CD4-positive, alpha-beta memory T cell (primary cell): ENCODE data around the gene TMEM88. TPM values are rescaled to one million over a fixed set of nuclear protein-coding genes. Genes with fewer than 3 reads are reported as not detected.

ENCODE experiments used
- CTCF ChIA-PET: fragments of 350-600 bp; sonication (Branson Sonifier 250); formaldehyde crosslinking; loops from one replicate; lab custom pipeline; 2021; ENCODE audit warnings: inconsistent platforms; ENCODE audit not compliant: partially characterized antibody; lab: Charles Lee
- POLR2A ChIA-PET: fragments of 350-600 bp; sonication (Branson Sonifier 250); formaldehyde crosslinking; loops from one replicate; lab custom pipeline; 2021; ENCODE audit not compliant: partially characterized antibody; lab: Charles Lee
- DNase-seq, 5 donors: peaks; one replicate each; pipeline versions ENCODE4 v3.0.0 to v3.0.0-alpha.2; 2020 to 2022; ENCODE audit warnings: mixed read lengths in 1 of 5
- H3K27ac ChIP-seq: one replicate; pipeline ENCODE4 v1.7.0; 2013; ENCODE audit warnings: low read depth, low read length
- H3K27me3 ChIP-seq: 2 replicates; pipeline ENCODE4 v1.7.0; 2013; ENCODE audit warnings: mild to moderate bottlenecking, low read length, moderate library complexity; ENCODE audit not compliant: insufficient read depth
- H3K36me3 ChIP-seq: 2 replicates; pipeline ENCODE4 v1.7.0; 2013; ENCODE audit warnings: mild to moderate bottlenecking, low read length, moderate library complexity; ENCODE audit not compliant: insufficient read depth
- H3K4me1 ChIP-seq: 2 replicates; pipeline ENCODE4 v1.7.0; 2013; ENCODE audit warnings: mild to moderate bottlenecking, low read length, moderate library complexity; ENCODE audit not compliant: insufficient read depth
- H3K4me3 ChIP-seq, 2 donors: one replicate each; pipeline ENCODE4 v1.7.0; 2013; ENCODE audit warnings: low read length in 2 of 2, mild to moderate bottlenecking in 1 of 2
- H3K9me3 ChIP-seq, 2 donors: one replicate each; pipeline ENCODE4 v1.7.0; 2013; ENCODE audit warnings: low read length in 2 of 2, control low read depth in 1 of 2; ENCODE audit not compliant: control insufficient read depth in 1 of 2
- H3K27ac Mint-ChIP-seq, 7 donors: one replicate each; pipeline ENCODE4 v1.8.0; 2020 to 2021; ENCODE audit warnings: mixed read lengths in 7 of 7, mild to moderate bottlenecking in 6 of 7, inconsistent platforms in 3 of 7, moderate library complexity in 3 of 7
- H3K27me3 Mint-ChIP-seq, 2 donors: one replicate each; pipeline ENCODE4 v1.8.0; 2020 to 2021; ENCODE audit warnings: mixed read lengths in 2 of 2
- H3K36me3 Mint-ChIP-seq, 2 donors: one replicate each; pipeline ENCODE4 v1.8.0; 2020 to 2021; ENCODE audit warnings: mixed read lengths in 2 of 2, inconsistent platforms in 1 of 2, mild to moderate bottlenecking in 1 of 2
- H3K4me1 Mint-ChIP-seq, 4 donors: one replicate each; pipeline ENCODE4 v1.8.0; 2020 to 2021; ENCODE audit warnings: mixed read lengths in 4 of 4, mild to moderate bottlenecking in 1 of 4
- H3K4me3 Mint-ChIP-seq, 8 donors: one replicate each; pipeline ENCODE4 v1.8.0; 2020 to 2021; ENCODE audit warnings: mixed read lengths in 8 of 8, mild to moderate bottlenecking in 7 of 8, moderate library complexity in 6 of 8, inconsistent platforms in 3 of 8
- H3K9me3 Mint-ChIP-seq, 8 donors: one replicate each; pipeline ENCODE4 v1.8.0; 2020 to 2021; ENCODE audit warnings: mixed read lengths in 8 of 8, mild to moderate bottlenecking in 5 of 8, inconsistent platforms in 3 of 8, moderate library complexity in 1 of 8
- intact Hi-C: fragments of 100-400 bp; cut with micrococcal nuclease; formaldehyde crosslinking; loops from one replicate; pipeline ENCODE4 v1.15.1; 2023
- polyA plus RNA-seq, 2 donors: library from polyadenylated mRNA; unstranded; fragments of 300-500 nt; fragmentation: Illumina TruSeq; gene quantifications; one replicate each; pipeline ENCODE4 v1.2.3, GENCODE V29; 2021
- total RNA-seq, 2 experiments: library from RNA; stranded (reverse); gene quantifications; one replicate each; pipeline ENCODE4 v1.2.3, GENCODE V29; 2021

The TMEM88 gene
- total and polyA plus RNA-seq, 4 experiments from 2014 or later = 6.2 to 7.9 TPM; not detected in 2

- Histone ChIP-seq H3K27me3 (no peaks in the 10 kb centered on the region), H3K27ac (no peak overlapping the region), H3K9me3 (no peaks in the 10 kb centered on the region), H3K4me3 (no peak overlapping the region), H3K36me3 (peaks cover 80% of the 10 kb centered on the region), H3K4me1 (no peaks in the 10 kb centered on the region)
- Mint-ChIP-seq H3K36me3 (peaks cover 65 to 84% of the 10 kb centered on the region in 2 donors), H3K27ac (peak overlapping the region; percentile 11 to 82 (median 38)), H3K4me3 (no peak overlapping the region), H3K4me1 (peaks cover 7 to 27% (median 11%) of the 10 kb centered on the region in 4 donors), H3K27me3 (no peaks in the 10 kb centered on the region), H3K9me3 (no peaks in the 10 kb centered on the region)
- POLR2A ChIA-PET = interaction anchor here (1.2 to 1.9 kb wide), 5 partner anchors 12 to 41 kb away, joined by 3 to 7 read pairs (median 5); partner anchors contain the start of genes CYB5D1, NAA38 and RNF227
- DNase-seq = peak; percentile 29 to 43 (median 36)
- intact Hi-C loops = no loop called here
- CTCF ChIA-PET = interaction anchor here (1.2 to 5.4 kb wide), 12 partner anchors 13 to 92 kb away, joined by 3 to 55 read pairs (median 6); partner anchors contain the start of gene NAA38
Observed at GRCh38 chr17:7897773-7898172, 42.9 kb downstream of the TMEM88 start.

- CTCF ChIA-PET = interaction anchor here (0.7 to 1.5 kb wide), 4 partner anchors 83 to 87 kb away, joined by 3 to 5 read pairs (median 4); no protein-coding TSS in a partner anchor
Observed at GRCh38 chr17:7903154-7904103, 48.6 kb downstream of the TMEM88 start.

More at GRCh38 chr17:7903154-7904103, 48.6 kb downstream of the TMEM88 start:
- intact Hi-C loops = no loop called here
- Histone ChIP-seq H3K36me3 (peaks cover 90% of the 10 kb centered on the region), H3K27ac (no peak overlapping the region), H3K9me3 (no peaks in the 10 kb centered on the region), H3K4me3 (no peak overlapping the region), H3K4me1 (no peaks in the 10 kb centered on the region), H3K27me3 (no peaks in the 10 kb centered on the region)
- POLR2A ChIA-PET = interaction anchor here (0.7 kb wide), 2 partner anchors 18 to 86 kb away, joined by 3 to 4 read pairs; no protein-coding TSS in a partner anchor
- Mint-ChIP-seq H3K4me1 (peaks cover 0 to 2% (median 0%) of the 10 kb centered on the region in 4 donors), H3K27me3 (no peaks in the 10 kb centered on the region), H3K9me3 (no peaks in the 10 kb centered on the region), H3K4me3 (no peak overlapping the region), H3K36me3 (peaks cover 86 to 90% of the 10 kb centered on the region in 2 donors), H3K27ac (peak overlapping the region in 3 of 7 donors; percentile 2 to 60 (median 60))
- DNase-seq = no peak

Other genes starting within 250 kb of the TMEM88 start
- gene FXR2, start 240.2 kb upstream of the TMEM88 start, total RNA-seq = 10 to 100 TPM; 44.1 to 46.6 TPM
- gene FXR2, start 240.2 kb upstream of the TMEM88 start, polyA plus RNA-seq = 10 to 100 TPM in 1 of 2 donors, 1 to 10 TPM in 1; 9.2 to 18.6 TPM
- gene SAT2, start 227.2 kb upstream of the TMEM88 start, total RNA-seq = 10 to 100 TPM; 65.8 to 76.9 TPM
- gene SAT2, start 227.2 kb upstream of the TMEM88 start, polyA plus RNA-seq = 10 to 100 TPM; 27.0 to 50.8 TPM
- not detected for gene SHBG, start 224.9 kb upstream of the TMEM88 start, total RNA-seq
- gene SHBG, start 224.9 kb upstream of the TMEM88 start, polyA plus RNA-seq = not detected
- gene ATP1B2, start 204.1 kb upstream of the TMEM88 start, total RNA-seq = under 1 TPM; 0.22 to 0.52 TPM
- not detected for gene ATP1B2, start 204.1 kb upstream of the TMEM88 start, polyA plus RNA-seq
- gene TP53, start 167.6 kb upstream of the TMEM88 start, total RNA-seq = 10 to 100 TPM; 89.1 to 97.4 TPM
- 10 to 100 TPM; 15.9 to 35.3 TPM for gene TP53, start 167.6 kb upstream of the TMEM88 start, polyA plus RNA-seq
- gene WRAP53, start 166.6 kb upstream of the TMEM88 start, total RNA-seq = 10 to 100 TPM; 11.9 to 12.5 TPM
- 10 to 100 TPM in 1 of 2 donors, 1 to 10 TPM in 1; 9.8 to 13.1 TPM for gene WRAP53, start 166.6 kb upstream of the TMEM88 start, polyA plus RNA-seq
- gene EFNB3, start 149.9 kb upstream of the TMEM88 start, total RNA-seq = under 1 TPM; 0.09 to 0.11 TPM
- gene EFNB3, start 149.9 kb upstream of the TMEM88 start, polyA plus RNA-seq = not detected
- not detected for gene DNAH2, start 137.3 kb upstream of the TMEM88 start, total RNA-seq
- not detected for gene DNAH2, start 137.3 kb upstream of the TMEM88 start, polyA plus RNA-seq
- 100 to 1,000 TPM; 119 to 129 TPM for gene KDM6B, start 20.8 kb upstream of the TMEM88 start, total RNA-seq
- 1 to 10 TPM in 1 of 2 donors, not detected in 1; 1.7 TPM for gene KDM6B, start 20.8 kb upstream of the TMEM88 start, polyA plus RNA-seq
- 10 to 100 TPM; 23.1 to 25.8 TPM for gene NAA38, start 2.5 kb downstream of the TMEM88 start, total RNA-seq
- gene NAA38, start 2.5 kb downstream of the TMEM88 start, polyA plus RNA-seq = 100 to 1,000 TPM; 139 to 149 TPM
- gene CYB5D1, start 2.9 kb downstream of the TMEM88 start, total RNA-seq = 10 to 100 TPM in 1 of 2 experiments, 1 to 10 TPM in 1; 8.7 to 11.4 TPM
- gene CYB5D1, start 2.9 kb downstream of the TMEM88 start, polyA plus RNA-seq = 1 to 10 TPM; 5.1 to 5.2 TPM
- gene CHD3, start 33.7 kb downstream of the TMEM88 start, total RNA-seq = 100 to 1,000 TPM; 274 to 287 TPM
- 10 to 100 TPM in 1 of 2 donors, under 1 TPM in 1; 0.84 to 24.4 TPM for gene CHD3, start 33.7 kb downstream of the TMEM88 start, polyA plus RNA-seq
- 1 to 10 TPM; 6.7 to 7.4 TPM for gene RNF227, start 61.2 kb downstream of the TMEM88 start, total RNA-seq
- gene RNF227, start 61.2 kb downstream of the TMEM88 start, polyA plus RNA-seq = 1 to 10 TPM; 2.3 to 3.6 TPM
- gene KCNAB3, start 74.8 kb downstream of the TMEM88 start, total RNA-seq = 10 to 100 TPM; 13.4 to 14.4 TPM
- under 1 TPM in 1 of 2 donors, not detected in 1; 0.53 TPM for gene KCNAB3, start 74.8 kb downstream of the TMEM88 start, polyA plus RNA-seq
- gene TRAPPC1, start 76.9 kb downstream of the TMEM88 start, total RNA-seq = 100 to 1,000 TPM; 116 TPM
- gene TRAPPC1, start 76.9 kb downstream of the TMEM88 start, polyA plus RNA-seq = 100 to 1,000 TPM; 239 to 240 TPM
- gene CNTROB, start 77.1 kb downstream of the TMEM88 start, total RNA-seq = 10 to 100 TPM; 29.7 to 30.1 TPM
- 10 to 100 TPM in 1 of 2 donors, 1 to 10 TPM in 1; 3.9 to 12.6 TPM for gene CNTROB, start 77.1 kb downstream of the TMEM88 start, polyA plus RNA-seq
- gene GUCY2D, start 147.5 kb downstream of the TMEM88 start, total RNA-seq = not detected
- gene GUCY2D, start 147.5 kb downstream of the TMEM88 start, polyA plus RNA-seq = under 1 TPM; 0.18 TPM
- under 1 TPM in 1 of 2 experiments, not detected in 1; 0.15 TPM for gene ALOX15B, start 184.0 kb downstream of the TMEM88 start, total RNA-seq
- not detected for gene ALOX15B, start 184.0 kb downstream of the TMEM88 start, polyA plus RNA-seq
- gene ALOX12B, start 232.7 kb downstream of the TMEM88 start, total RNA-seq = under 1 TPM in 1 of 2 experiments, not detected in 1; 0.44 TPM
- gene ALOX12B, start 232.7 kb downstream of the TMEM88 start, polyA plus RNA-seq = under 1 TPM in 1 of 2 donors, not detected in 1; 0.79 TPM